WERI-Rb-1 (cell line): ENCODE data around the gene TSPAN11.

Experiments
- DNase-seq: peaks from one replicate; pipeline ENCODE4 v3.0.0-alpha.2; 2020
- H3K27ac ChIP-seq: fragments of 250-450 bp; sonication (Bioruptor Pico); 2 replicates; pipeline ENCODE4 v1.5.1; 2020; ENCODE audit warnings: mild to moderate bottlenecking, moderate library complexity
- H3K27me3 ChIP-seq: fragments of 250-450 bp; sonication (Bioruptor Pico); 2 replicates; pipeline ENCODE4 v1.5.1; 2021; ENCODE audit warnings: mild to moderate bottlenecking, low read depth, moderate library complexity; ENCODE audit not compliant: insufficient read depth, severe bottlenecking
- H3K36me3 ChIP-seq: fragments of 250-450 bp; sonication (Bioruptor Pico); 2 replicates; pipeline ENCODE4 v1.5.1; 2020; ENCODE audit warnings: mild to moderate bottlenecking, moderate library complexity
- H3K4me3 ChIP-seq: 2 replicates; pipeline ENCODE4 v1.5.1; 2011; ENCODE audit warnings: low read depth, mild to moderate bottlenecking, control low read depth, low read length
- H3K9me3 ChIP-seq: fragments of 250-450 bp; sonication (Bioruptor Pico); 2 replicates; pipeline ENCODE4 v1.5.1; 2021; ENCODE audit warnings: mild to moderate bottlenecking, moderate library complexity; ENCODE audit not compliant: severe bottlenecking
- TF ChIP-seq, protein P1 (sequence below): IDR thresholded peaks from 2 replicates; pipeline ENCODE4 v1.5.1; 2011; ENCODE audit warnings: low read depth, mild to moderate bottlenecking, control low read depth, inconsistent platforms, low read length

Gene TSPAN11

DNA sequence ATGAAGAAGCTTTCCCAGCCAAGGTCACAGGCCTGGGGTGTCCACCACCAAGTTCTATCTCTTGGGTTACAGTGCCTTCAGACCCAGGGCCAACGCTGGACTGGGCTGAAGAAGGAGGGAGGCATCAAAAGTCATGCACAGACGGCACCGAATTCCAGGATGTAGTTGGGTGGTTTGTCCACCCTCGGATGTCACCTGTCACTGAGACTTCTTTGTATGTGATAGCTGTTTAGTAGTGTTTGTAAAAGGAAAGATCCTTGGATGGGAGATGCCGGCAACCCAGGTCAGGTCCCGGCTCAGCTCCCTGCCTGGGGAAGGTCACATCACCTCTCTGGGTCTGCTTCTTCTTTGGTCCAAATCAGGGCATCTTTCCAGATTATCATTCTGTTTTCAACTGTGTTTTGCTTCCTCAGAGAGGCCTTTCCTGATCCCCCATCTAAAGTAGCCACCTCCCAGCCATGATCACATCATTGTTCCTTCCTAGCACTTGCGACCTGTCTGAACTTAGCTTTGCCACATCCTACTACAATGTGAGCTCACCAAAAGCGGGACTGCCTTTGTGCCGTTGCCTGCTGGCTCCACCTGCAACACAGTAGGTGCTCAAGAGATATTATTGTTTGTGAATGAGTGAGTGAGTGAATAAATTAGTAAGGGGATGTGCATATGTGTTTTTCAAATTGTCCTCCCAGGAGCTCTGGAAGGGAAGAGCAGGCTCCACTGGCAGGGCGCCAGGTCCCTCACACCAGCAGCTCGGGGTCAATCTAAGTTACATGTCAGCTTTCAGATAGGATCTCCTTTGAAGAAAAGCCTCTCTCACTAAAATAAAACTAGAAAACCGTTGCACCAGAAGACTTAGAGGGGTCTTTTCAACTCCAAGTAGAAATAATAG is 2.1 kb downstream of the TSPAN11 start:
- TF ChIP-seq, protein P1, sequence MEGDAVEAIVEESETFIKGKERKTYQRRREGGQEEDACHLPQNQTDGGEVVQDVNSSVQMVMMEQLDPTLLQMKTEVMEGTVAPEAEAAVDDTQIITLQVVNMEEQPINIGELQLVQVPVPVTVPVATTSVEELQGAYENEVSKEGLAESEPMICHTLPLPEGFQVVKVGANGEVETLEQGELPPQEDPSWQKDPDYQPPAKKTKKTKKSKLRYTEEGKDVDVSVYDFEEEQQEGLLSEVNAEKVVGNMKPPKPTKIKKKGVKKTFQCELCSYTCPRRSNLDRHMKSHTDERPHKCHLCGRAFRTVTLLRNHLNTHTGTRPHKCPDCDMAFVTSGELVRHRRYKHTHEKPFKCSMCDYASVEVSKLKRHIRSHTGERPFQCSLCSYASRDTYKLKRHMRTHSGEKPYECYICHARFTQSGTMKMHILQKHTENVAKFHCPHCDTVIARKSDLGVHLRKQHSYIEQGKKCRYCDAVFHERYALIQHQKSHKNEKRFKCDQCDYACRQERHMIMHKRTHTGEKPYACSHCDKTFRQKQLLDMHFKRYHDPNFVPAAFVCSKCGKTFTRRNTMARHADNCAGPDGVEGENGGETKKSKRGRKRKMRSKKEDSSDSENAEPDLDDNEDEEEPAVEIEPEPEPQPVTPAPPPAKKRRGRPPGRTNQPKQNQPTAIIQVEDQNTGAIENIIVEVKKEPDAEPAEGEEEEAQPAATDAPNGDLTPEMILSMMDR: no peak
- H3K36me3 ChIP-seq: peaks cover 42% of the 10 kb centered on the region
- no peak overlapping the region for H3K27ac ChIP-seq
- H3K27me3 ChIP-seq: no peaks in the 10 kb centered on the region
- no peak overlapping the region for H3K4me3 ChIP-seq
- peaks cover 3% of the 10 kb centered on the region for H3K9me3 ChIP-seq
- DNase-seq: no peak

GRCh38 chr12:30930238-30930637 is 3.7 kb downstream of the TSPAN11 start:
- no peak for DNase-seq
- peaks cover 54% of the 10 kb centered on the region for H3K36me3 ChIP-seq
- no peaks in the 10 kb centered on the region for H3K9me3 ChIP-seq
- no peaks in the 10 kb centered on the region for H3K27me3 ChIP-seq
- no peak overlapping the region for H3K4me3 ChIP-seq
- TF ChIP-seq, protein P1: no peak
- H3K27ac ChIP-seq: no peak overlapping the region

DNA sequence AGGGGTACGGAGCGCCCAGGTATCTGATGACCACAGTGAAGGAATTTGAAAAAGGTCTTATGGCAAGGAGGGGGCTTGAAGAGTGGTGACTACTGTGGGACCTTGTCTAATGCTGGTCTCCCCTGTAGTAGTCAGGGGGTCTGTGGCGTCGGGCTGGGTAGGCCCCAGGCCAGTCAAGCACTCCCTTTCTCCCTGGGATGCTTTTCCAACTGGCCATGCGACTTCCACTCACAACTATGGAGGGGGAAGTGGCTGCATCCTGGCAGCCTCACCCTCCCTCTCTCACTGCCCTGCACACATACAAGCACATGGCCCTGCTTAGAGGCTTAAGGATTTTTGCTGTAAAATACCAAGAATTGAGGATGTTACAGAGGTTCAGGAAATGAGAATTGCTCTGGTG is 4.1 kb downstream of the TSPAN11 start:
- H3K36me3 ChIP-seq: peaks cover 54% of the 10 kb centered on the region
- TF ChIP-seq, protein P1: no peak

GRCh38 chr12:30932881-30933280 is 6.3 kb downstream of the TSPAN11 start:
- DNase-seq: no peak
- no peaks in the 10 kb centered on the region for H3K9me3 ChIP-seq
- H3K36me3 ChIP-seq: peaks cover 59% of the 10 kb centered on the region
- H3K4me3 ChIP-seq: no peak overlapping the region
- no peaks in the 10 kb centered on the region for H3K27me3 ChIP-seq
- TF ChIP-seq, protein P1: no peak
- H3K27ac ChIP-seq: no peak overlapping the region

More for the DNA sequence above, 4.1 kb downstream of the TSPAN11 start:
- Histone ChIP-seq H3K27ac (no peak overlapping the region), H3K27me3 (no peaks in the 10 kb centered on the region), H3K9me3 (no peaks in the 10 kb centered on the region), H3K4me3 (no peak overlapping the region)
- no peak for DNase-seq

DNA sequence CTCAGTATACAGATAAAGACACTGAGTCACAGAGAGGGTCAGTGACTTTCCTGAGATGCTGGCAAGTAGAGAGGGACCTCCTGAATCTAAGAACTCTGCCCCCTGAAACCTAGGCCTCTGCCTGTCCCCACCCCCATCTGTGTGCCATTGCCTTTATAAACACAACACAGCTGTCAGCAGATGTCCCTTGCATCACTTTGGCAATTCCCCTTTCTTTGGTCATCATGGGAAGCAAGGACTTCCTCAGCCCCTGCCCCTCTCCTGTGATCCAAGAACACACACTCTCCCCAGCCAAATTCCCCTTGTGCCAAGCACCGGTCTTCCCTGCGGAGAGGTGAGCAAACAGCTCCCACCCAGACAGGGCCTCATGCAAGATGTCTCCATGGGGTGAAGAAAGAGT is 8.3 kb downstream of the TSPAN11 start:
- Histone ChIP-seq H3K27ac (no peak overlapping the region), H3K4me3 (no peak overlapping the region), H3K36me3 (peaks cover 44% of the 10 kb centered on the region), H3K27me3 (no peaks in the 10 kb centered on the region), H3K9me3 (no peaks in the 10 kb centered on the region)
- DNase-seq: no peak
- TF ChIP-seq, protein P1: no peak
